Endothelial cell (in vitro differentiated cells): ENCODE results near the gene PAK2. TPM values are rescaled to one million over a fixed set of nuclear protein-coding genes. Genes with fewer than 3 reads are reported as not detected.

ENCODE experiments used
- DNase-seq: peaks from one replicate; pipeline ENCODE4 v3.0.0; 2021; ENCODE audit warnings: low spot score
- H3K27ac Mint-ChIP-seq: one replicate; pipeline ENCODE4 v1.8.0; 2021; ENCODE audit warnings: mixed read lengths, inconsistent platforms; ENCODE audit not compliant: unreplicated experiment
- H3K27me3 Mint-ChIP-seq: one replicate; pipeline ENCODE4 v1.8.0; 2021; ENCODE audit warnings: mild to moderate bottlenecking, moderate library complexity, mixed read lengths, inconsistent platforms; ENCODE audit not compliant: unreplicated experiment
- H3K36me3 Mint-ChIP-seq: one replicate; pipeline ENCODE4 v1.8.0; 2021; ENCODE audit warnings: mild to moderate bottlenecking, low read depth, mixed read lengths, inconsistent platforms; ENCODE audit not compliant: unreplicated experiment
- H3K4me1 Mint-ChIP-seq: one replicate; pipeline ENCODE4 v1.8.0; 2021; ENCODE audit warnings: mild to moderate bottlenecking, mixed read lengths, inconsistent platforms; ENCODE audit not compliant: unreplicated experiment
- H3K4me3 Mint-ChIP-seq: one replicate; pipeline ENCODE4 v1.8.0; 2021; ENCODE audit warnings: mild to moderate bottlenecking, mixed read lengths, inconsistent platforms; ENCODE audit not compliant: unreplicated experiment
- H3K9me3 Mint-ChIP-seq: one replicate; pipeline ENCODE4 v1.8.0; 2021; ENCODE audit warnings: mixed read lengths, inconsistent platforms; ENCODE audit not compliant: unreplicated experiment
- total RNA-seq: library from RNA; stranded (reverse); fragmentation: NEBNext Ultra II Directional; extraction: Animal tissue kit (Norgen Biotek cat#: 25700); gene quantifications from one replicate; pipeline ENCODE4 v1.2.1, GENCODE V29; 2021; ENCODE audit not compliant: unreplicated experiment
- TF ChIP-seq, protein P1 (sequence below): fragments of 200-600 bp; sonication (generic); IDR thresholded peaks from one replicate; pipeline ENCODE4 v1.5.0; 2021; ENCODE audit warnings: antibody characterized with exemption; ENCODE audit not compliant: unreplicated experiment

PAK2 gene
- total RNA-seq, 1 donor from 2014 or later: 116 TPM

DNA sequence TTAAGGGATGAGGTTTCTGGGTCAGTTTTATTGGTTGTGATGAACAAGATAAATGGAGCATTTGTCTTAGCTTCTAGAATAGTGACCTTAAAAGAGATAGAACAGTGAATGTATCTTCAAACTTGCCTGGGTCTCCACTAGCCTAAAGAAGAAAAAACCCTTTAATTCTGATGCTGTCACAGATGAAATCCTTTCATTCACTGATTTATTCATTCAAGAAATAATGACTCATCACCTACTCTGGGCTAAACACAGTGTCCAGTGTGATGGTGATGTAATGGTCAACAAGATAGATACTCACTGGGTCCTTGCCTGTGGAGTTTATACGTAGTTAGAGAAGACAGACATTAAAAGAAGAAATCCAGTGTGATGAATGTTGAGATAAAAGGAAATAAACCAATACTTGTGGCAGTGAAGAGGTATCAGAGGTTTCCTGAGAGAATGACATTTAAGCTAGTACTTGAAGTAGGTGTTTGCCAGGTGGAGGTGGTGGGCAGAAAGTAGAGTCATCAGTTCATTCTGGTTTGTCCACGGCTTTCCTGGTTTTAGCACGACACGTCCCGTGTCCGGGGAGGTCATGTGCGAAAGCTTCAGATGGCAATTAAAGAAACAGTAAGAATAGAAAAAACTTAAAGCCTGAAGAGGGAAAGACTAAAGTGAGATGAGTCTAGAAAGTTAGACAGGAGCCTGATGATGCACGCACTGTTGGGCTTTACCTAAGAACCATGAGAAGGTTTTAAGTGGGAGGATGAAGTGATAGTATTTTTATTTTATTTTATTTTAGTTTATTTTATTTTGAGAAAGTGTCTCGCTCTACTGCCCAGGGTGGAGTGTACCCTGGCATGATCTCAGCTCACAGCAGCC lies 18.5 kb downstream of the PAK2 start:
- H3K27me3 Mint-ChIP-seq: peaks cover 7% of the 10 kb centered on the region
- H3K4me3 Mint-ChIP-seq: peak overlapping the region; percentile 72
- H3K27ac Mint-ChIP-seq: peak overlapping the region; percentile 36
- H3K9me3 Mint-ChIP-seq: peaks cover 4% of the 10 kb centered on the region
- H3K4me1 Mint-ChIP-seq: peaks cover 14% of the 10 kb centered on the region
- DNase-seq: no peak
- TF ChIP-seq, protein P1, sequence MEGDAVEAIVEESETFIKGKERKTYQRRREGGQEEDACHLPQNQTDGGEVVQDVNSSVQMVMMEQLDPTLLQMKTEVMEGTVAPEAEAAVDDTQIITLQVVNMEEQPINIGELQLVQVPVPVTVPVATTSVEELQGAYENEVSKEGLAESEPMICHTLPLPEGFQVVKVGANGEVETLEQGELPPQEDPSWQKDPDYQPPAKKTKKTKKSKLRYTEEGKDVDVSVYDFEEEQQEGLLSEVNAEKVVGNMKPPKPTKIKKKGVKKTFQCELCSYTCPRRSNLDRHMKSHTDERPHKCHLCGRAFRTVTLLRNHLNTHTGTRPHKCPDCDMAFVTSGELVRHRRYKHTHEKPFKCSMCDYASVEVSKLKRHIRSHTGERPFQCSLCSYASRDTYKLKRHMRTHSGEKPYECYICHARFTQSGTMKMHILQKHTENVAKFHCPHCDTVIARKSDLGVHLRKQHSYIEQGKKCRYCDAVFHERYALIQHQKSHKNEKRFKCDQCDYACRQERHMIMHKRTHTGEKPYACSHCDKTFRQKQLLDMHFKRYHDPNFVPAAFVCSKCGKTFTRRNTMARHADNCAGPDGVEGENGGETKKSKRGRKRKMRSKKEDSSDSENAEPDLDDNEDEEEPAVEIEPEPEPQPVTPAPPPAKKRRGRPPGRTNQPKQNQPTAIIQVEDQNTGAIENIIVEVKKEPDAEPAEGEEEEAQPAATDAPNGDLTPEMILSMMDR: no peak
- peaks cover 47% of the 10 kb centered on the region for H3K36me3 Mint-ChIP-seq

DNA sequence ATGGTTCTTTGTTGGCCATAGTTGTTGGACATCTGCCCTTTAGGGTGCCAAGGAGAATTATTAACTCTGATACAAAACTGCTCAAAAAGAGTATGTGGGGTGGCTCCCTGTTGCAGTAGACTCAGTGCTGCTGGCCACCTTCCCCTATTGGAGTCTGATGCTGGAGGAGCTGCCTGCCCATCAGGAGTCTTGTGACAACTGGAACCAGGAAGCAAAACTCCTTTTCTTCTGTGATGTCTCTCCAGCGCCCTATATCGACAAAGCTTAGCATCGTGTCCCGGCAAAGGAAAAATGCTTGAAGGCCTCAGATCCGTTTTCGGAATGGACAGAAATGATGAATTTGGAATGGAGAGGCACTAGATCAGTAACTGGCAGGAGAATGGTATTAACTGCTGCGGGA lies 23.5 kb downstream of the PAK2 start:
- Mint-ChIP-seq H3K9me3 (no peaks in the 10 kb centered on the region), H3K36me3 (peaks cover 16% of the 10 kb centered on the region), H3K4me3 (no peak overlapping the region), H3K27ac (no peak overlapping the region), H3K4me1 (peaks cover 2% of the 10 kb centered on the region), H3K27me3 (peaks cover 2% of the 10 kb centered on the region)
- TF ChIP-seq, protein P1: no peak
- DNase-seq: no peak

DNA sequence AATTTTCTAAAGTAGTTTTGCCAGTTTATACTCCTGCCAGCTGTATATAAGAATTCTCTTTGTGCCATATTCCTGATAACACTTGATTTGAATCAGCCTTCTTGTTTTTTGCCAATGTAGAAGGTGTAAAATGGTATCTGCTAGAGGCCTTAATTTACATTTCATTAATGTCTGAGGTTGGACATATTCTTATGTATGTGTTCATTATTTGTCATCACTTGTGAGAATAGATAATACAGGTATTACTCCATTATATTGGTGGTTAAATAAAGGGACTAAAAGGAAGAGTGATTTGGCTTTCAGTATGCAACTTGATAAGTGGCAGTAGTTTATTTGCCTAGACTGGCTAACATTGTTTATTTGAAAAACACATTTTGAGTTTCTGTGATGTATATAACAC lies 25.8 kb downstream of the PAK2 start:
- Mint-ChIP-seq H3K9me3 (no peaks in the 10 kb centered on the region), H3K27ac (no peak overlapping the region), H3K27me3 (peaks cover 2% of the 10 kb centered on the region), H3K4me3 (no peak overlapping the region), H3K4me1 (peaks cover 2% of the 10 kb centered on the region), H3K36me3 (peaks cover 13% of the 10 kb centered on the region)
- TF ChIP-seq, protein P1: no peak
- no peak for DNase-seq

DNA sequence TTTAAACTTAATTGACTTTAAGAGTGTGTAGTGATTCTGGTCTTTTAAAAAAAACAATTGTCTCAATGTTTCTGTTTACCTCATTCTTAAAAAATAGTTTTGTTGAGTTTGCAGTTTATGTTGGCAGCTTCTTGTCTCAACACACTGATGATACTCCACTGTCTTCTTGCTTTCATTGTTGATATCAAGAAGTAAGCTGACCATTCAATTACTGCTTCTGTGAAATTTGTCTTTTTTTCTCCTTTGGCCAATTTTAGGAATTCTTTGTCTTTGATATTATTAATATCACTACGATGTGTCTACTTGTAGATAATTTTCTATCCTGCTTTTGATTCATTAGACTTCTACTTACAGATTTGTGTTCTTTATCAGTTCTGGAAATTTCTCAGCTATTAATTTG lies 31.4 kb downstream of the PAK2 start:
- Mint-ChIP-seq H3K4me3 (no peak overlapping the region), H3K36me3 (peaks cover 17% of the 10 kb centered on the region)
- DNase-seq: no peak

DNA sequence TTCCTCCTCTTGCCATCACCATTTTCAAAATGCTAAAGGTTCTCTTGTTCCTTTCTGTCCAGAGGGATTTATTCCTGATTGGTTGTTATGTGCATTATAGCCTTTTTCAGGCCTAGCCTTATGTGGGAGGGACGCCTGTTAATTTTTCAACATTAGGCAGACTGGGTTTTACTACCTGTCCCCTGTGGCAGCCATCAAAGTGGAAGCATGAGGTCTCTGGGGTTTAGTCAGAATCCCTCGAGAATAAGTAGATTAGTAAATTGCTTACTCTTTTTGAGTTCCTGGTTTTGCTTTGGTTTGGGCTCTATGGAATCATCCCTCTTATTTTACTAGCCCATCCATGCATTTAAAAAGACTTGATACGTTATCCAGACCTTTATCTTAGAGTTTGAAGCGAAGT lies 32.4 kb downstream of the PAK2 start:
- no peak overlapping the region for H3K27ac Mint-ChIP-seq
- DNase-seq: no peak
- H3K36me3 Mint-ChIP-seq: peaks cover 20% of the 10 kb centered on the region
- TF ChIP-seq, protein P1: no peak
- peaks cover 33% of the 10 kb centered on the region for H3K4me1 Mint-ChIP-seq
- no peaks in the 10 kb centered on the region for H3K9me3 Mint-ChIP-seq
- H3K27me3 Mint-ChIP-seq: peaks cover 3% of the 10 kb centered on the region
- H3K4me3 Mint-ChIP-seq: no peak overlapping the region

More for the DNA sequence above, 31.4 kb downstream of the PAK2 start:
- Mint-ChIP-seq H3K27ac (no peak overlapping the region), H3K9me3 (no peaks in the 10 kb centered on the region), H3K27me3 (peaks cover 3% of the 10 kb centered on the region), H3K4me1 (peaks cover 28% of the 10 kb centered on the region)
- TF ChIP-seq, protein P1: no peak
